ENCODE results near the gene RACGAP1.

RACGAP1 gene

DNA sequence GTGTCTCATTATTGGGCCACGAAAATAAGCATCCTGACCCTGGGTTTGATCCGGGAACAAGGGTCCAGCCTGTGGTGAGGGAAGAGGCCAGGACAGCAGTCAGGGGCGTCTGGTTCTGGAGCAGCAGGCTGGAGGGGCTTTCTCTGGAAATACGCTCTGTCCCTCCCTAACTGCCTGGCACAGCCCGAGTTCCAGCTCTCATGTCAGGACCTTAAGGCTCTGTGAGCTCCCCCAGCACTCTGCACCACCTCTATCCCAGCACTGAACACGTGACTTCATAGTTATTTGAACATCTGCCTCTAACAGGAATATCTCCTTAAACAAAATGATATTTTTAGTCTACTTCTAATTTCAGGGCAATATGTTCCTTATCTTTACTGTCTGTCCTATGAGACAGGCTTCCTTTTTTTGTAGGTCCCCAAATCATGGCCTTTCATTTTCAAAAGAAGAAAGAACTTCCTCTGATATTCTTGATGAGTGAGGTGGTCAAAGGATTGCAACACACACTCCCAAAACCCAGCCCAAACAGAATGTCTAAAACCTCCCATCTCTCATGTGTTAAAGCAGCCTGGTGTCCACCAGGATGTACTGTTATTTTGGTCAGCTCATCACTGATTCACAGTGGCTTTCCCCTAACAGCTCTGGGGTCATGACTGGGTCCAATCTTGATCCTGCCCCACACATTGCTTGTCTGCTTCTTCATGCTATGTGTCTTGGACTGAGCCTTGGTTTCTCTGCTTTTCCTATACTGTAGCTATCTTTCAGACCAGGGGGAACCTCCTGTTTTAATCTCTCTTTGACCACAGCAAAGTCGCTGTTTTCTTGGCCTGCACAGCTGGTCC, 42.8 kb downstream of the RACGAP1 start:
- WGBS (ENCODE audit: extremely low coverage, insufficient coverage, low lambda C conversion rate) = no CpG with 5 or more reads among the region's 7 CpGs
- Histone ChIP-seq H2BK5ac (ENCODE audit: low read length) (no peak overlapping the region), H3K79me2 (ENCODE audit: control insufficient read depth, insufficient read depth, low read length) (no peaks in the 10 kb centered on the region), H3K27me3 (ENCODE audit: insufficient read depth, low read length, poor library complexity) (no peaks in the 10 kb centered on the region), H4K5ac (ENCODE audit: low read length) (no peak overlapping the region), H3K18ac (ENCODE audit: low read length) (no peak overlapping the region), H3K36me3 (ENCODE audit: control insufficient read depth, insufficient read depth, low read length) (no peaks in the 10 kb centered on the region), H3K4me1 (ENCODE audit: control insufficient read depth, low read depth, low read length) (peaks cover 5% of the 10 kb centered on the region), H3K9ac (ENCODE audit: low read length) (no peak overlapping the region), H3K56ac (ENCODE audit: low read length) (no peak overlapping the region), H4K8ac (ENCODE audit: low read depth, low read length) (no peak overlapping the region), H3K23ac (ENCODE audit: low read length) (no peak overlapping the region), H2BK15ac (replicated peaks; ENCODE audit: low read depth) (no peak overlapping the region), H2AK5ac (ENCODE audit: low read length) (no peak overlapping the region), H3K4ac (ENCODE audit: low read depth, low read length) (no peak overlapping the region), H3K4me2 (ENCODE audit: low read length) (no peak overlapping the region), H3K27ac (ENCODE audit: low read depth, low read length) (no peak overlapping the region), H3K79me1 (ENCODE audit: low read length) (no peaks in the 10 kb centered on the region), H2BK120ac (ENCODE audit: low read depth, low read length) (no peak overlapping the region), H3K4me3 (ENCODE audit: low read length) (no peak overlapping the region)
- DNase-seq = no peak

- Histone ChIP-seq H2BK120ac (ENCODE audit: low read depth, low read length) (no peak overlapping the region), H3K56ac (ENCODE audit: low read length) (no peak overlapping the region), H3K79me2 (ENCODE audit: control insufficient read depth, insufficient read depth, low read length) (no peaks in the 10 kb centered on the region), H3K4me3 (ENCODE audit: low read length) (no peak overlapping the region), H2AK5ac (ENCODE audit: low read length) (no peak overlapping the region), H3K36me3 (ENCODE audit: control insufficient read depth, insufficient read depth, low read length) (no peaks in the 10 kb centered on the region), H3K79me1 (ENCODE audit: low read length) (no peaks in the 10 kb centered on the region), H4K5ac (ENCODE audit: low read length) (no peak overlapping the region), H2BK5ac (ENCODE audit: low read length) (no peak overlapping the region), H3K4me2 (ENCODE audit: low read length) (no peak overlapping the region), H3K4ac (ENCODE audit: low read depth, low read length) (no peak overlapping the region), H3K27ac (ENCODE audit: low read depth, low read length) (no peak overlapping the region), H4K8ac (ENCODE audit: low read depth, low read length) (no peak overlapping the region), H3K27me3 (ENCODE audit: insufficient read depth, low read length, poor library complexity) (no peaks in the 10 kb centered on the region), H3K9ac (ENCODE audit: low read length) (no peak overlapping the region), H2BK15ac (replicated peaks; ENCODE audit: low read depth) (no peak overlapping the region), H3K23ac (ENCODE audit: low read length) (no peak overlapping the region), H3K18ac (ENCODE audit: low read length) (no peak overlapping the region), H3K4me1 (ENCODE audit: control insufficient read depth, low read depth, low read length) (peaks cover 5% of the 10 kb centered on the region)
- DNase-seq = no peak
- no CpG with 5 or more reads among the region's 10 CpGs for WGBS (ENCODE audit: extremely low coverage, insufficient coverage, low lambda C conversion rate)
Observed at GRCh38 chr12:49980501-49981349, 44.6 kb downstream of the RACGAP1 start.

- Histone ChIP-seq H3K4me3 (ENCODE audit: low read length) (no peak overlapping the region), H4K5ac (ENCODE audit: low read length) (no peak overlapping the region), H3K36me3 (ENCODE audit: control insufficient read depth, insufficient read depth, low read length) (no peaks in the 10 kb centered on the region), H2BK5ac (ENCODE audit: low read length) (no peak overlapping the region), H3K23ac (ENCODE audit: low read length) (no peak overlapping the region), H2AK5ac (ENCODE audit: low read length) (no peak overlapping the region), H2BK15ac (replicated peaks; ENCODE audit: low read depth) (no peak overlapping the region), H3K79me2 (ENCODE audit: control insufficient read depth, insufficient read depth, low read length) (no peaks in the 10 kb centered on the region), H3K4me1 (ENCODE audit: control insufficient read depth, low read depth, low read length) (peaks cover 5% of the 10 kb centered on the region), H3K27ac (ENCODE audit: low read depth, low read length) (no peak overlapping the region), H3K4me2 (ENCODE audit: low read length) (no peak overlapping the region), H3K27me3 (ENCODE audit: insufficient read depth, low read length, poor library complexity) (no peaks in the 10 kb centered on the region), H3K4ac (ENCODE audit: low read depth, low read length) (no peak overlapping the region), H4K8ac (ENCODE audit: low read depth, low read length) (no peak overlapping the region), H2BK120ac (ENCODE audit: low read depth, low read length) (no peak overlapping the region), H3K56ac (ENCODE audit: low read length) (no peak overlapping the region), H3K9ac (ENCODE audit: low read length) (no peak overlapping the region), H3K18ac (ENCODE audit: low read length) (no peak overlapping the region), H3K79me1 (ENCODE audit: low read length) (no peaks in the 10 kb centered on the region)
- no peak for DNase-seq
- no CpG with 5 or more reads among the region's 3 CpGs for WGBS (ENCODE audit: extremely low coverage, insufficient coverage, low lambda C conversion rate)
Observed at GRCh38 chr12:49979791-49980190, 45.5 kb downstream of the RACGAP1 start.

- Histone ChIP-seq H2BK5ac (ENCODE audit: low read length) (no peak overlapping the region), H2BK120ac (ENCODE audit: low read depth, low read length) (no peak overlapping the region), H3K9ac (ENCODE audit: low read length) (no peak overlapping the region), H3K27me3 (ENCODE audit: insufficient read depth, low read length, poor library complexity) (no peaks in the 10 kb centered on the region), H4K5ac (ENCODE audit: low read length) (no peak overlapping the region), H3K27ac (ENCODE audit: low read depth, low read length) (no peak overlapping the region), H3K36me3 (ENCODE audit: control insufficient read depth, insufficient read depth, low read length) (no peaks in the 10 kb centered on the region), H3K4ac (ENCODE audit: low read depth, low read length) (no peak overlapping the region), H3K56ac (ENCODE audit: low read length) (no peak overlapping the region), H3K4me1 (ENCODE audit: control insufficient read depth, low read depth, low read length) (peaks cover 2% of the 10 kb centered on the region), H3K79me2 (ENCODE audit: control insufficient read depth, insufficient read depth, low read length) (no peaks in the 10 kb centered on the region), H3K4me2 (ENCODE audit: low read length) (no peak overlapping the region), H3K4me3 (ENCODE audit: low read length) (no peak overlapping the region), H2AK5ac (ENCODE audit: low read length) (no peak overlapping the region), H2BK15ac (replicated peaks; ENCODE audit: low read depth) (no peak overlapping the region), H3K23ac (ENCODE audit: low read length) (no peak overlapping the region), H4K8ac (ENCODE audit: low read depth, low read length) (no peak overlapping the region), H3K18ac (ENCODE audit: low read length) (no peak overlapping the region), H3K79me1 (ENCODE audit: low read length) (no peaks in the 10 kb centered on the region)
- no peak for DNase-seq
- WGBS (ENCODE audit: extremely low coverage, insufficient coverage, low lambda C conversion rate) = no CpG with 5 or more reads among the region's 10 CpGs
Observed at GRCh38 chr12:49979016-49979586, 46.2 kb downstream of the RACGAP1 start.

- Histone ChIP-seq H3K4me1 (ENCODE audit: control insufficient read depth, low read depth, low read length) (no peaks in the 10 kb centered on the region), H2BK15ac (replicated peaks; ENCODE audit: low read depth) (no peak overlapping the region), H4K5ac (ENCODE audit: low read length) (no peak overlapping the region), H3K56ac (ENCODE audit: low read length) (no peak overlapping the region), H3K4ac (ENCODE audit: low read depth, low read length) (no peak overlapping the region), H3K9ac (ENCODE audit: low read length) (no peak overlapping the region), H3K4me2 (ENCODE audit: low read length) (no peak overlapping the region), H3K79me1 (ENCODE audit: low read length) (no peaks in the 10 kb centered on the region), H3K27me3 (ENCODE audit: insufficient read depth, low read length, poor library complexity) (no peaks in the 10 kb centered on the region), H3K18ac (ENCODE audit: low read length) (no peak overlapping the region), H3K4me3 (ENCODE audit: low read length) (no peak overlapping the region), H3K27ac (ENCODE audit: low read depth, low read length) (no peak overlapping the region), H2AK5ac (ENCODE audit: low read length) (no peak overlapping the region), H4K8ac (ENCODE audit: low read depth, low read length) (no peak overlapping the region), H3K79me2 (ENCODE audit: control insufficient read depth, insufficient read depth, low read length) (no peaks in the 10 kb centered on the region), H3K23ac (ENCODE audit: low read length) (no peak overlapping the region), H2BK120ac (ENCODE audit: low read depth, low read length) (no peak overlapping the region), H2BK5ac (ENCODE audit: low read length) (no peak overlapping the region), H3K36me3 (ENCODE audit: control insufficient read depth, insufficient read depth, low read length) (no peaks in the 10 kb centered on the region)
- no peak for DNase-seq
- no CpG with 5 or more reads among the region's 4 CpGs for WGBS (ENCODE audit: extremely low coverage, insufficient coverage, low lambda C conversion rate)
Observed at GRCh38 chr12:49978125-49978524, 47.2 kb downstream of the RACGAP1 start.

All from mesendoderm (in vitro differentiated cells).